Measurements from ENCODE around the gene PHLPP1. TPM values are rescaled to one million over a fixed set of nuclear protein-coding genes. Genes with fewer than 3 reads are reported as not detected.

The PHLPP1 gene
- polyA plus RNA-seq, 10 donors = 3.9 to 13.1 (median 7.9) TPM

- DNase-seq = no peak
Observed at GRCh38 chr18:63003899-63004298, 288.6 kb downstream of the PHLPP1 start.

- no peak for DNase-seq
Observed at GRCh38 chr18:63004466-63005089, 289.2 kb downstream of the PHLPP1 start.

GRCh38 chr18:63005306-63005705 lies 290.0 kb downstream of the PHLPP1 start:
- no peak for DNase-seq

GRCh38 chr18:63007231-63007630 lies 291.9 kb downstream of the PHLPP1 start:
- DNase-seq = no peak

GRCh38 chr18:63016270-63016669 lies 300.9 kb downstream of the PHLPP1 start:
- DNase-seq = peak; percentile 60 to 84 (median 73)

- DNase-seq = peak; percentile 18 to 83 (median 46)
Observed at GRCh38 chr18:63017076-63017475, 301.7 kb downstream of the PHLPP1 start.

GRCh38 chr18:63017977-63018376 lies 302.6 kb downstream of the PHLPP1 start:
- no peak for DNase-seq

GRCh38 chr18:63022429-63023022 lies 307.2 kb downstream of the PHLPP1 start:
- no peak for DNase-seq

- DNase-seq = peak in 2 of 3 donors; percentile 30 to 54
Observed at GRCh38 chr18:63025251-63026090, 310.1 kb downstream of the PHLPP1 start.

- no peak for DNase-seq
Observed at GRCh38 chr18:63028380-63028779, 313.0 kb downstream of the PHLPP1 start.

Other genes with a start within 250 kb of the PHLPP1 start
- gene ZCCHC2, start 192.5 kb upstream of the PHLPP1 start, polyA plus RNA-seq (ENCODE audit: insufficient read length in 10 of 10) = 10 to 100 TPM in 2 of 10 donors, 1 to 10 TPM in 8; 5.5 to 10.6 (median 9.3) TPM